Subcutaneous abdominal adipose tissue (tissue), 5 donors: ENCODE data around the gene ATG16L1.

Source experiments
- H3K27ac ChIP-seq: one replicate; pipeline ENCODE4 v1.7.0; 2013; ENCODE audit warnings: low read depth, mild to moderate bottlenecking, inconsistent platforms, low read length, moderate library complexity
- H3K27me3 ChIP-seq, 5 donors: one replicate each; pipeline ENCODE4 v1.7.0; 2013; ENCODE audit warnings: low read length in 5 of 5, inconsistent platforms in 1 of 5; ENCODE audit not compliant: control insufficient read depth in 5 of 5, insufficient read depth in 4 of 5
- H3K36me3 ChIP-seq, 5 donors: one replicate each; pipeline ENCODE4 v1.7.0; 2013; ENCODE audit warnings: low read length in 5 of 5; ENCODE audit not compliant: control insufficient read depth in 5 of 5, insufficient read depth in 5 of 5
- H3K4me1 ChIP-seq, 5 donors: one replicate each; pipeline ENCODE4 v1.7.0; 2013; ENCODE audit warnings: low read length in 5 of 5, mild to moderate bottlenecking in 3 of 5, moderate library complexity in 1 of 5; ENCODE audit not compliant: control insufficient read depth in 5 of 5, insufficient read depth in 5 of 5
- H3K4me3 ChIP-seq, 5 donors: one replicate each; pipeline ENCODE4 v1.7.0; 2013; ENCODE audit warnings: low read length in 5 of 5, low read depth in 1 of 5
- H3K9ac ChIP-seq, 5 donors: one replicate each; pipeline ENCODE4 v1.7.0; 2013; ENCODE audit warnings: low read length in 5 of 5, mild to moderate bottlenecking in 4 of 5, moderate library complexity in 3 of 5
- H3K9me3 ChIP-seq, 5 donors: one replicate each; pipeline ENCODE4 v1.7.0; 2013; ENCODE audit warnings: low read length in 5 of 5; ENCODE audit not compliant: control insufficient read depth in 5 of 5
- donor health status: healthy.
- donor health status: healthy.
- donor health status: healthy.
- donor health status: healthy.
- donor health status: healthy.

ATG16L1 gene

GRCh38 chr2:233226511-233227031 is 24.9 kb upstream of the ATG16L1 start:
- H3K9ac ChIP-seq, result no peak overlapping the region
- H3K36me3 ChIP-seq, result no peaks in the 10 kb centered on the region
- H3K4me3 ChIP-seq, result no peak overlapping the region
- H3K27ac ChIP-seq, result no peak overlapping the region
- H3K27me3 ChIP-seq, result peaks cover 0 to 2% (median 0%) of the 10 kb centered on the region in 5 donors
- H3K4me1 ChIP-seq, result peaks cover 0 to 2% (median 0%) of the 10 kb centered on the region in 5 donors
- H3K9me3 ChIP-seq, result peaks cover 0 to 2% (median 0%) of the 10 kb centered on the region in 5 donors

GRCh38 chr2:233227346-233227978 is 24.0 kb upstream of the ATG16L1 start:
- H3K9ac ChIP-seq, result no peak overlapping the region
- H3K27ac ChIP-seq, result no peak overlapping the region
- no peaks in the 10 kb centered on the region for H3K36me3 ChIP-seq
- H3K27me3 ChIP-seq, result peaks cover 0 to 2% (median 0%) of the 10 kb centered on the region in 5 donors
- H3K4me3 ChIP-seq, result no peak overlapping the region
- H3K4me1 ChIP-seq, result peaks cover 0 to 2% (median 0%) of the 10 kb centered on the region in 5 donors
- peaks cover 0 to 2% (median 0%) of the 10 kb centered on the region in 5 donors for H3K9me3 ChIP-seq

GRCh38 chr2:233228376-233228775 is 23.1 kb upstream of the ATG16L1 start:
- H3K36me3 ChIP-seq, result no peaks in the 10 kb centered on the region
- H3K9ac ChIP-seq, result no peak overlapping the region
- H3K4me3 ChIP-seq, result no peak overlapping the region
- H3K27ac ChIP-seq, result no peak overlapping the region
- H3K4me1 ChIP-seq, result peaks cover 0 to 2% (median 0%) of the 10 kb centered on the region in 5 donors
- peaks cover 0 to 2% (median 0%) of the 10 kb centered on the region in 5 donors for H3K9me3 ChIP-seq
- H3K27me3 ChIP-seq, result peaks cover 0 to 2% (median 0%) of the 10 kb centered on the region in 5 donors

GRCh38 chr2:233233618-233234230 is 17.7 kb upstream of the ATG16L1 start:
- no peak overlapping the region for H3K27ac ChIP-seq
- peaks cover 0 to under 1% (median 0%) of the 10 kb centered on the region in 5 donors for H3K4me1 ChIP-seq
- no peak overlapping the region for H3K9ac ChIP-seq
- H3K4me3 ChIP-seq, result no peak overlapping the region
- H3K27me3 ChIP-seq, result no peaks in the 10 kb centered on the region
- H3K36me3 ChIP-seq, result no peaks in the 10 kb centered on the region
- H3K9me3 ChIP-seq, result peaks cover 0 to 4% (median 0%) of the 10 kb centered on the region in 5 donors

GRCh38 chr2:233234264-233234663 is 17.2 kb upstream of the ATG16L1 start:
- H3K9me3 ChIP-seq, result peaks cover 0 to 4% (median 0%) of the 10 kb centered on the region in 5 donors
- H3K4me1 ChIP-seq, result no peaks in the 10 kb centered on the region
- no peak overlapping the region for H3K4me3 ChIP-seq
- H3K27me3 ChIP-seq, result no peaks in the 10 kb centered on the region
- no peak overlapping the region for H3K27ac ChIP-seq
- no peaks in the 10 kb centered on the region for H3K36me3 ChIP-seq
- H3K9ac ChIP-seq, result no peak overlapping the region

GRCh38 chr2:233234996-233235395 is 16.5 kb upstream of the ATG16L1 start:
- Histone ChIP-seq H3K4me3 (no peak overlapping the region), H3K9ac (no peak overlapping the region), H3K27me3 (peaks cover 0 to 4% (median 0%) of the 10 kb centered on the region in 5 donors), H3K36me3 (no peaks in the 10 kb centered on the region), H3K27ac (no peak overlapping the region), H3K9me3 (peaks cover 0 to 8% (median 4%) of the 10 kb centered on the region in 5 donors), H3K4me1 (no peaks in the 10 kb centered on the region)

- H3K4me1 ChIP-seq, result peaks cover 0 to 2% (median 0%) of the 10 kb centered on the region in 5 donors
Measured at GRCh38 chr2:233235977-233236376, 15.5 kb upstream of the ATG16L1 start.

GRCh38 chr2:233236820-233237589 is 14.5 kb upstream of the ATG16L1 start:
- Histone ChIP-seq H3K4me1 (peaks cover 0 to 6% (median 0%) of the 10 kb centered on the region in 5 donors), H3K36me3 (no peaks in the 10 kb centered on the region), H3K27ac (no peak overlapping the region), H3K9me3 (peaks cover 0 to 8% (median 4%) of the 10 kb centered on the region in 5 donors), H3K27me3 (peaks cover 0 to 4% (median 0%) of the 10 kb centered on the region in 5 donors), H3K4me3 (no peak overlapping the region), H3K9ac (no peak overlapping the region)

More at GRCh38 chr2:233235977-233236376, 15.5 kb upstream of the ATG16L1 start:
- Histone ChIP-seq H3K9me3 (peaks cover 0 to 8% (median 4%) of the 10 kb centered on the region in 5 donors), H3K27ac (no peak overlapping the region), H3K27me3 (peaks cover 0 to 4% (median 0%) of the 10 kb centered on the region in 5 donors), H3K4me3 (no peak overlapping the region), H3K36me3 (no peaks in the 10 kb centered on the region), H3K9ac (no peak overlapping the region)

- Histone ChIP-seq H3K9me3 (peaks cover 0 to 8% (median 4%) of the 10 kb centered on the region in 5 donors), H3K27me3 (peaks cover 0 to 4% (median 0%) of the 10 kb centered on the region in 5 donors), H3K4me3 (no peak overlapping the region), H3K36me3 (no peaks in the 10 kb centered on the region), H3K27ac (no peak overlapping the region), H3K4me1 (peaks cover 0 to 9% (median 0%) of the 10 kb centered on the region in 5 donors), H3K9ac (no peak overlapping the region)
Measured at GRCh38 chr2:233240897-233241296, 10.6 kb upstream of the ATG16L1 start.
